Measurements from ENCODE around the gene SELENOS.
A peak's percentile ranks its signal among the peaks of the same experiment; 100 is the strongest.

SELENOS gene

GRCh38 chr15:101242999-101243336 is 34.3 kb downstream of the SELENOS start:
- no peaks in the 10 kb centered on the region for H3K27me3 ChIP-seq (replicated peaks; ENCODE audit: insufficient read depth, low read length)
- H3K4me3 ChIP-seq (ENCODE audit: low read length) = 0 out of 2 replicates have a peak overlapping the region, but pooled peaks have one; percentile 9
- H3K9me3 ChIP-seq (replicated peaks; ENCODE audit: insufficient read depth, low read length) = no peaks in the 10 kb centered on the region
- H3K79me2 ChIP-seq (ENCODE audit: low read length) = peaks cover 100% of the 10 kb centered on the region
- H3F3A ChIP-seq (ENCODE audit: insufficient read depth, low read length) = peaks cover 32% of the 10 kb centered on the region
- no peak for DNase-seq
- peak overlapping the region; percentile 72; the same call in 1 of the 2 replicates for H3K27ac ChIP-seq (ENCODE audit: low read length)
- H3K4me2 ChIP-seq (ENCODE audit: low read depth, low read length) = peak overlapping the region; percentile 40
- H2AFZ ChIP-seq (ENCODE audit: low read length) = no peak overlapping the region
- peaks cover 13% of the 10 kb centered on the region for H3K36me3 ChIP-seq (replicated peaks; ENCODE audit: insufficient read depth, low read length)
- H4K20me1 ChIP-seq (ENCODE audit: insufficient read depth, low read length) = no peaks in the 10 kb centered on the region
- no peak overlapping the region for H3K9ac ChIP-seq (ENCODE audit: low read length)
- no peaks in the 10 kb centered on the region for H3K9me2 ChIP-seq (replicated peaks; ENCODE audit: insufficient read depth, low read length)
- peaks cover 48% of the 10 kb centered on the region for H3K4me1 ChIP-seq (ENCODE audit: low read length)
- TF ChIP-seq EZH2 (optimal IDR thresholded peaks at IDR 0.05; ENCODE audit: low read depth, low read length) (no peak), EZH2phosphoT487 (IDR thresholded peaks at IDR 0.05; ENCODE audit: low read length) (no peak)
- TF ChIP-seq, protein P1, sequence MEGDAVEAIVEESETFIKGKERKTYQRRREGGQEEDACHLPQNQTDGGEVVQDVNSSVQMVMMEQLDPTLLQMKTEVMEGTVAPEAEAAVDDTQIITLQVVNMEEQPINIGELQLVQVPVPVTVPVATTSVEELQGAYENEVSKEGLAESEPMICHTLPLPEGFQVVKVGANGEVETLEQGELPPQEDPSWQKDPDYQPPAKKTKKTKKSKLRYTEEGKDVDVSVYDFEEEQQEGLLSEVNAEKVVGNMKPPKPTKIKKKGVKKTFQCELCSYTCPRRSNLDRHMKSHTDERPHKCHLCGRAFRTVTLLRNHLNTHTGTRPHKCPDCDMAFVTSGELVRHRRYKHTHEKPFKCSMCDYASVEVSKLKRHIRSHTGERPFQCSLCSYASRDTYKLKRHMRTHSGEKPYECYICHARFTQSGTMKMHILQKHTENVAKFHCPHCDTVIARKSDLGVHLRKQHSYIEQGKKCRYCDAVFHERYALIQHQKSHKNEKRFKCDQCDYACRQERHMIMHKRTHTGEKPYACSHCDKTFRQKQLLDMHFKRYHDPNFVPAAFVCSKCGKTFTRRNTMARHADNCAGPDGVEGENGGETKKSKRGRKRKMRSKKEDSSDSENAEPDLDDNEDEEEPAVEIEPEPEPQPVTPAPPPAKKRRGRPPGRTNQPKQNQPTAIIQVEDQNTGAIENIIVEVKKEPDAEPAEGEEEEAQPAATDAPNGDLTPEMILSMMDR (IDR thresholded peaks at IDR 0.05; ENCODE audit: low read length) = no peak

DNA sequence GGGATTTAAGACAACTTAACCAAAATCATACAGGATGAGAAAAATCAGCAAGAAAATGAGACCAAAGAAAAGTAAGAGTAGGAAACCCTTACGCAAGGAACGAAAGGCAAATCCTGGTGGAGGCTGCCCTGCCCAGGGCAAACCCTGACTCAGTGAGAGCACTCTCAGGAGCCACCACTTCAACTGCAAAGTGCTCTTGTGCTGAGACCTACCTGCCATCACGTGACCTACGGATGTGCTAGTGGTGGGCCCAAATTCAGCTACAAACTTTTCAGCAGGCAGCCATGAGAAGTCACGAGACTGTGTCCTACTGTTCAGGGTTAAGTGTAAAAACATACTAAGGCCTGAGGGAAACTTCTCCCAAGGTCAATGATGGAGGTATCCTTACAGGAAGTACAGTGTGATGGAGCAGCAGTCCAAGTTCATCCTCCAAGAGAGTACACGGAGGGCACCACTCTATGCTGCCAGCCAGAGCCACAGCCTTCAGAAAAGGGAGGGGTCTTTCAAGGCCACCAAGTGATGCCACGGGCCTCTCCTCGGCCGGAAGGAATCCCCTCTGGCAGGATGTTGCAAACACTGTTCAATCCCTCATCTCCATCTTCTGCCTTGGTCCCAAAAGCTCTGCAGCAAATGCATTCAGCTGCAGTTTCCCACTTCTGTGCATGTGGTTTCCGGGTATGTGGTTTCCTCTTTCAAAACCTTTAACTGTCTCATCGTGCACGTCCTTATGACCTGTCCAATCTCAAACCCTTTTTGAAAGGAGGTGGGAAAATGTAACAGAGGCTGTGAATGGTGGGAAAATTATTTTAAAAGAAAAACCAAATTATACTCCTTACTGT is 34.9 kb downstream of the SELENOS start:
- no peaks in the 10 kb centered on the region for H3K27me3 ChIP-seq (replicated peaks; ENCODE audit: insufficient read depth, low read length)
- no peaks in the 10 kb centered on the region for H4K20me1 ChIP-seq (ENCODE audit: insufficient read depth, low read length)
- H3K9me2 ChIP-seq (replicated peaks; ENCODE audit: insufficient read depth, low read length) = no peaks in the 10 kb centered on the region
- no peak overlapping the region for H3K9ac ChIP-seq (ENCODE audit: low read length)
- peak overlapping the region; percentile 72; the same call in 1 of the 2 replicates for H3K27ac ChIP-seq (ENCODE audit: low read length)
- peaks cover 45% of the 10 kb centered on the region for H3K4me1 ChIP-seq (ENCODE audit: low read length)
- H3F3A ChIP-seq (ENCODE audit: insufficient read depth, low read length) = peaks cover 32% of the 10 kb centered on the region
- peak; percentile 84 for DNase-seq
- H2AFZ ChIP-seq (ENCODE audit: low read length) = no peak overlapping the region
- H3K9me3 ChIP-seq (replicated peaks; ENCODE audit: insufficient read depth, low read length) = no peaks in the 10 kb centered on the region
- TF ChIP-seq, protein P1 (IDR thresholded peaks at IDR 0.05; ENCODE audit: low read length) = no peak
- TF ChIP-seq EZH2phosphoT487 (IDR thresholded peaks at IDR 0.05; ENCODE audit: low read length) = no peak
- TF ChIP-seq EZH2 (optimal IDR thresholded peaks at IDR 0.05; ENCODE audit: low read depth, low read length) = no peak
- H3K4me2 ChIP-seq (ENCODE audit: low read depth, low read length) = peak overlapping the region; percentile 40
- H3K79me2 ChIP-seq (ENCODE audit: low read length) = peaks cover 100% of the 10 kb centered on the region
- H3K36me3 ChIP-seq (replicated peaks; ENCODE audit: insufficient read depth, low read length) = peaks cover 11% of the 10 kb centered on the region
- H3K4me3 ChIP-seq (ENCODE audit: low read length) = no peak overlapping the region

- Histone ChIP-seq H3K27ac (ENCODE audit: low read length) (no peak overlapping the region), H3K4me3 (ENCODE audit: low read length) (no peak overlapping the region), H3K4me1 (ENCODE audit: low read length) (peaks cover 35% of the 10 kb centered on the region), H3K36me3 (replicated peaks; ENCODE audit: insufficient read depth, low read length) (peaks cover 7% of the 10 kb centered on the region), H3K79me2 (ENCODE audit: low read length) (peaks cover 100% of the 10 kb centered on the region), H3K27me3 (replicated peaks; ENCODE audit: insufficient read depth, low read length) (no peaks in the 10 kb centered on the region), H2AFZ (ENCODE audit: low read length) (no peak overlapping the region), H3K9me3 (replicated peaks; ENCODE audit: insufficient read depth, low read length) (no peaks in the 10 kb centered on the region), H3K4me2 (ENCODE audit: low read depth, low read length) (no peak overlapping the region), H4K20me1 (ENCODE audit: insufficient read depth, low read length) (peaks cover 2% of the 10 kb centered on the region; the same call in 1 of the 2 replicates), H3K9ac (ENCODE audit: low read length) (no peak overlapping the region), H3K9me2 (replicated peaks; ENCODE audit: insufficient read depth, low read length) (no peaks in the 10 kb centered on the region), H3F3A (ENCODE audit: insufficient read depth, low read length) (peaks cover 29% of the 10 kb centered on the region)
- no peak for TF ChIP-seq EZH2 (optimal IDR thresholded peaks at IDR 0.05; ENCODE audit: low read depth, low read length)
- TF ChIP-seq EZH2phosphoT487 (IDR thresholded peaks at IDR 0.05; ENCODE audit: low read length) = no peak
- TF ChIP-seq, protein P1 (IDR thresholded peaks at IDR 0.05; ENCODE audit: low read length) = no peak
- no peak for DNase-seq
Measured at GRCh38 chr15:101240358-101240757, 36.9 kb downstream of the SELENOS start.
